GM12878 (cell line): ENCODE results near the gene ING5.

Experiments
- CBX3 ChIP-seq: fragments of 200-600 bp; sonication (generic); IDR thresholded peaks from 2 replicates; pipeline ENCODE4 v1.6.1; 2016; ENCODE audit warnings: low read depth, borderline replicate concordance
- EGR1 ChIP-seq, 2 experiments: IDR thresholded peaks; 1 replicate in 1 of 2; 2 replicates in 1 of 2; pipeline ENCODE4 v1.6.1; 2011 to 2012; ENCODE audit warnings: low read depth in 2 of 2, low read length in 2 of 2, borderline replicate concordance in 1 of 2, mild to moderate bottlenecking in 1 of 2, moderate library complexity in 1 of 2
- GABPA ChIP-seq: IDR thresholded peaks from 2 replicates; pipeline ENCODE4 v1.6.1; 2014; ENCODE audit warnings: antibody characterized with exemption, low read depth, mild to moderate bottlenecking, inconsistent platforms
- POLR2A ChIP-seq: IDR thresholded peaks from 2 replicates; pipeline ENCODE4 v1.6.1; 2011; ENCODE audit warnings: low read depth, mild to moderate bottlenecking, low read length
- SUZ12 ChIP-seq: fragments of 200-600 bp; sonication (generic); IDR thresholded peaks from one replicate; pipeline ENCODE4 v1.6.1; 2018; ENCODE audit warnings: antibody characterized with exemption, mild to moderate bottlenecking; ENCODE audit not compliant: unreplicated experiment
- TF ChIP-seq, protein P1 (sequence below): fragments of 450-650 bp; formaldehyde crosslinking; IDR thresholded peaks from 2 replicates; pipeline ENCODE4 v1.5.0; 2022; ENCODE audit warnings: mild to moderate bottlenecking, missing genetic modification characterization
- TF ChIP-seq, protein P2 (sequence below): IDR thresholded peaks from 2 replicates; pipeline ENCODE4 v1.6.1; 2012; ENCODE audit warnings: low read length, inconsistent platforms
- TF ChIP-seq, protein P3 (sequence below): IDR thresholded peaks from 2 replicates; pipeline ENCODE4 v1.6.1; 2012; ENCODE audit warnings: low read depth, low read length, improper control_type of control experiment
- TF ChIP-seq, protein P4 (sequence below): IDR thresholded peaks from 2 replicates; pipeline ENCODE4 v1.6.1; 2011; ENCODE audit warnings: low read depth, mild to moderate bottlenecking, low read length, moderate library complexity, borderline replicate concordance; ENCODE audit errors: extremely low read depth

DNA sequence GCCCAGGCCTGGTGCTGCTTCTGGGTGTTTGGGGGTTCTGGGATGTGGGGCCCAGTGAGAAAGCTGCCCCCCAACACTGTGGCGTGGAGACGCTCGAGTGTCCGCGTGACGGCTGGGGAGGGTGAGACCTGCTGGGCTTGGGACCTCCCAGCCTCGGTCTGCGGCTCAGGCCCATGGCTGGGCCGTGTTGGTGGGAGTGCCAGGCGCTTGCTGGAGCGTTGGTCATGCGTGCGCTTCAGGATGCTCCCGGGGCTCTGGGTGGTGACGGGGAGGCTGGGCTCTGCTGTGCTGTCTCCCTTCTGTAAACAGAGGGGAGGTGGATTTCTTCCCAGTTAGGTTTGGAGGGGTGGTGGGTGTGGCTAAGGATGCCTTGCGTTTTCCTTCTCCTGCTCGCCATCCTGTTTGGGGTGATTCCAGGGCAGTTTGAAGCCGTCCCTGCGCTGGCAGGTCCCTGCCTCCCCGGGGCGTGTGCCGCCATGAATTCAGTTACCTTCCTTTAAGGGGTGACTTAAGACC, 75.4 kb downstream of the ING5 start:
- TF ChIP-seq CBX3, result no peak
- TF ChIP-seq, protein P1, sequence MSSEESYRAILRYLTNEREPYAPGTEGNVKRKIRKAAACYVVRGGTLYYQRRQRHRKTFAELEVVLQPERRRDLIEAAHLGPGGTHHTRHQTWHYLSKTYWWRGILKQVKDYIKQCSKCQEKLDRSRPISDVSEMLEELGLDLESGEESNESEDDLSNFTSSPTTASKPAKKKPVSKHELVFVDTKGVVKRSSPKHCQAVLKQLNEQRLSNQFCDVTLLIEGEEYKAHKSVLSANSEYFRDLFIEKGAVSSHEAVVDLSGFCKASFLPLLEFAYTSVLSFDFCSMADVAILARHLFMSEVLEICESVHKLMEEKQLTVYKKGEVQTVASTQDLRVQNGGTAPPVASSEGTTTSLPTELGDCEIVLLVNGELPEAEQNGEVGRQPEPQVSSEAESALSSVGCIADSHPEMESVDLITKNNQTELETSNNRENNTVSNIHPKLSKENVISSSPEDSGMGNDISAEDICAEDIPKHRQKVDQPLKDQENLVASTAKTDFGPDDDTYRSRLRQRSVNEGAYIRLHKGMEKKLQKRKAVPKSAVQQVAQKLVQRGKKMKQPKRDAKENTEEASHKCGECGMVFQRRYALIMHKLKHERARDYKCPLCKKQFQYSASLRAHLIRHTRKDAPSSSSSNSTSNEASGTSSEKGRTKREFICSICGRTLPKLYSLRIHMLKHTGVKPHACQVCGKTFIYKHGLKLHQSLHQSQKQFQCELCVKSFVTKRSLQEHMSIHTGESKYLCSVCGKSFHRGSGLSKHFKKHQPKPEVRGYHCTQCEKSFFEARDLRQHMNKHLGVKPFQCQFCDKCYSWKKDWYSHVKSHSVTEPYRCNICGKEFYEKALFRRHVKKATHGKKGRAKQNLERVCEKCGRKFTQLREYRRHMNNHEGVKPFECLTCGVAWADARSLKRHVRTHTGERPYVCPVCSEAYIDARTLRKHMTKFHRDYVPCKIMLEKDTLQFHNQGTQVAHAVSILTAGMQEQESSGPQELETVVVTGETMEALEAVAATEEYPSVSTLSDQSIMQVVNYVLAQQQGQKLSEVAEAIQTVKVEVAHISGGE (CRISPR knock-in tag), result no peak
- TF ChIP-seq EGR1 (IDR thresholded peaks at IDR 0.05; ENCODE audit: borderline replicate concordance in 1 of 2, low read depth in 2 of 2, low read length in 2 of 2), result no peak
- no peak for TF ChIP-seq POLR2A
- TF ChIP-seq, protein P2, sequence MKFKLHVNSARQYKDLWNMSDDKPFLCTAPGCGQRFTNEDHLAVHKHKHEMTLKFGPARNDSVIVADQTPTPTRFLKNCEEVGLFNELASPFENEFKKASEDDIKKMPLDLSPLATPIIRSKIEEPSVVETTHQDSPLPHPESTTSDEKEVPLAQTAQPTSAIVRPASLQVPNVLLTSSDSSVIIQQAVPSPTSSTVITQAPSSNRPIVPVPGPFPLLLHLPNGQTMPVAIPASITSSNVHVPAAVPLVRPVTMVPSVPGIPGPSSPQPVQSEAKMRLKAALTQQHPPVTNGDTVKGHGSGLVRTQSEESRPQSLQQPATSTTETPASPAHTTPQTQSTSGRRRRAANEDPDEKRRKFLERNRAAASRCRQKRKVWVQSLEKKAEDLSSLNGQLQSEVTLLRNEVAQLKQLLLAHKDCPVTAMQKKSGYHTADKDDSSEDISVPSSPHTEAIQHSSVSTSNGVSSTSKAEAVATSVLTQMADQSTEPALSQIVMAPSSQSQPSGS, result no peak
- TF ChIP-seq, protein P3, sequence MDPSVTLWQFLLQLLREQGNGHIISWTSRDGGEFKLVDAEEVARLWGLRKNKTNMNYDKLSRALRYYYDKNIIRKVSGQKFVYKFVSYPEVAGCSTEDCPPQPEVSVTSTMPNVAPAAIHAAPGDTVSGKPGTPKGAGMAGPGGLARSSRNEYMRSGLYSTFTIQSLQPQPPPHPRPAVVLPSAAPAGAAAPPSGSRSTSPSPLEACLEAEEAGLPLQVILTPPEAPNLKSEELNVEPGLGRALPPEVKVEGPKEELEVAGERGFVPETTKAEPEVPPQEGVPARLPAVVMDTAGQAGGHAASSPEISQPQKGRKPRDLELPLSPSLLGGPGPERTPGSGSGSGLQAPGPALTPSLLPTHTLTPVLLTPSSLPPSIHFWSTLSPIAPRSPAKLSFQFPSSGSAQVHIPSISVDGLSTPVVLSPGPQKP, result no peak
- TF ChIP-seq SUZ12, result no peak
- TF ChIP-seq, protein P4, sequence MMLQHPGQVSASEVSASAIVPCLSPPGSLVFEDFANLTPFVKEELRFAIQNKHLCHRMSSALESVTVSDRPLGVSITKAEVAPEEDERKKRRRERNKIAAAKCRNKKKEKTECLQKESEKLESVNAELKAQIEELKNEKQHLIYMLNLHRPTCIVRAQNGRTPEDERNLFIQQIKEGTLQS, result no peak
- TF ChIP-seq GABPA, result no peak
